Fibroblast of upper back skin (primary cell): ENCODE data around the gene DNAJB13.

Experiments
- DNase-seq: peaks from one replicate; pipeline ENCODE4 v3.0.0-alpha.2; 2013

DNAJB13 gene

DNA sequence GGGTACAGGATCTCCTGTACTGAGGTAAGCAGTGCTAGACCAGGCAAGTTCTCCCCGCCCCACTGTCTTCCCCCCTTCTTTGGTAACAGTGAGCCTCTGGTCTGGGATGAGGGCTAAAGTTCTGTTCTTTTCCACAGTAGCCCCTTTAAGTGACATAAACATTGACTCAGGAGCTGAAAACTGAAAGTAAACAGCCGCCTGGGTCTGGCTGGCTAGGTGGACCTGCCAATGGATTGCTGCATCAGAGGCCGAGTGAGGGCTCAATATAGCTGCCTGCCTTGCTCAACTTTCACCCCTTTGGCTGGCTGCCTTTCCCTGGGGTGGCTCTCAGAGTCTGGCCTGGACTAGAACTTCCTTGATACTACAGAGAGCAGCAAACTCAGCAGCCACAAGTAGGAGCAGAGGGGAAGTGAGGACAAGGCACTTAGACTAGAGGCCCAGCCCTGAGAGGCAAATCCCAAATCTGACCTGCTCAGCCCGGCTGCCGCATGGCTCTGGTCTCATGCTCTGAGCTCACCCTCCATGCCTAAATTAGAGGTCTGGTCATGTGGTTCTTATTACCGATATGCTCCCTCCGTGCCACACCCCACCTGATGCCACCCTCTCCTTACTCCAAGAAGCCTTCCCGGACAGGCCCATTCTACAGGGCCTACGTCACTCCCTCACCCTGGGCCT lies 67.6 kb downstream of the DNAJB13 start:
- DNase-seq = peak; percentile 38

DNA sequence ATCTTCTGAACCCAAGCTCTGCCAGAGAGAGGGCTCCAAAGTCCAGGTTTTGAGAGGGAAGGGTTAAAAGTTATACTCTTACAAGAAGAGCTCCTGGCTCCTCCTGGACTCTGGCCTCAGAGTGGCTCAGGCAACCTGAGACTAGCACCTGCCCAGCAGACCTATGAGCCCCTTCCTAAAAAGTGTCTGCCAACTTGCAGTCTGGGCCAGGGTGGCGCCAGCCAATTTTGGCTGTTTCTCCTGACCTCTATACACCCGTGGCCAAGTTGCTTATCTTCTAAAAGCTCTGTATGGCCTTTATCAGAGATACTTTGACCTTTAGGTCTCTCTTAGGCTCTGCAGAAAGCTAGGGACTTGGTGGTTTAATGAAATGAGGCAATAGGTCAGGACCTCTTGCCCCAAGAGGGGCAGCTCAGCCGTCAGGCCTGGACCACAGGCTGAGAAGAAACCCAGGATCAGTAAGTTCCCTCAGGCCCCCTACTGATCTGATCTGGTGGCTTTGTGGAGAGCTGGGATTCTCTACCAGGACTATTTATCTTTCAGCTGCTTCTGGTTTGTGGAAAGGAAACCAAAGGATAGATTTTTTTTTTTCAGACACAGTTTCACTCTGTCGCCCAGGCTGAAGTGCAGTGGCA lies 68.4 kb downstream of the DNAJB13 start:
- no peak for DNase-seq

DNA sequence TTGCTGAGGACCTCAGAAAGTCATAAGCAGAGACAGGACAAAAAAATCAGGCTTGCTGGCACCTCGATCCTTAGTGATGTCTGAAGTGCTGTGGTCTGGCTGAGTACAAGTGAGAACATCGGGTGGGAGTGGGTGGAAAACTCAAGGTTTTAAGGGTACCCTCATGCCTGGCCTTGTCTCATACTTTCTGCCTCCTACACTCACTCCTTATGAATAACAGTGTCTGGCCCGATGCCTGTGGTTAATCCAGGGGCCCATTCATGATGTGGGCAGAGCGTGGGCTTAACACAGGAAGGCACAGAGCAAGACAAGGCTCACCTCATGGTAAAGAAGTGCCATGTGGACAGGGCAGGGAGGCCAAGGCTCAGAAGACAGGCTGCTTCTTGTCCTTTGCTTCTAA lies 69.0 kb downstream of the DNAJB13 start:
- DNase-seq = no peak
